ENCODE measurements around the gene RORC. TPM values are rescaled to one million over a fixed set of nuclear protein-coding genes. Genes with fewer than 3 reads are reported as not detected.
A peak's percentile ranks its signal among the peaks of the same experiment; 100 is the strongest.

RORC gene
- total RNA-seq, 2 donors from 2014 or later: 32.3 to 51.4 TPM

DNA sequence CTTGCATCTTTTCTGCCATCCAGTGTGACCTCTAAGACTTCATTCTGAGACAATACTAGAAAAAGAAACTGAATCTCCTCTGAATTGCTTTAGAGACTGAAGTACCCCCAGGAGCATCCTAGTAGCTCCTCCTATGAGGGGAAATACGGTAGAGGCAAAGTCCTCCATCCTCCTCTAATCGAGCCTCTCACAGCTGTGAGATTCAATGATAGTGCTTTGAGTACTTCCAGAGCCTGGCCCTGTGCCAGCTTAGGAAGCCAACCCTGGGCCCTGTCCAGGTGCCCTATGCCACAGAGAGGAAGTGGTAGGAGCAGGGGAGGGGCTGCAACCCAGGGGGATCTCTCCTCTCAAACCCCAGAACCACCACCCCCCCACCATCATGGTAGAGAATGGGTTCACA lies 10.7 kb downstream of the RORC start:
- peaks cover 42% of the 10 kb centered on the region for H3K4me1 ChIP-seq
- H3K4me3 ChIP-seq: no peak overlapping the region
- peak overlapping the region in 2 of 4 donors; percentile 40 to 42 for H3K27ac ChIP-seq
- TF ChIP-seq, protein P1, sequence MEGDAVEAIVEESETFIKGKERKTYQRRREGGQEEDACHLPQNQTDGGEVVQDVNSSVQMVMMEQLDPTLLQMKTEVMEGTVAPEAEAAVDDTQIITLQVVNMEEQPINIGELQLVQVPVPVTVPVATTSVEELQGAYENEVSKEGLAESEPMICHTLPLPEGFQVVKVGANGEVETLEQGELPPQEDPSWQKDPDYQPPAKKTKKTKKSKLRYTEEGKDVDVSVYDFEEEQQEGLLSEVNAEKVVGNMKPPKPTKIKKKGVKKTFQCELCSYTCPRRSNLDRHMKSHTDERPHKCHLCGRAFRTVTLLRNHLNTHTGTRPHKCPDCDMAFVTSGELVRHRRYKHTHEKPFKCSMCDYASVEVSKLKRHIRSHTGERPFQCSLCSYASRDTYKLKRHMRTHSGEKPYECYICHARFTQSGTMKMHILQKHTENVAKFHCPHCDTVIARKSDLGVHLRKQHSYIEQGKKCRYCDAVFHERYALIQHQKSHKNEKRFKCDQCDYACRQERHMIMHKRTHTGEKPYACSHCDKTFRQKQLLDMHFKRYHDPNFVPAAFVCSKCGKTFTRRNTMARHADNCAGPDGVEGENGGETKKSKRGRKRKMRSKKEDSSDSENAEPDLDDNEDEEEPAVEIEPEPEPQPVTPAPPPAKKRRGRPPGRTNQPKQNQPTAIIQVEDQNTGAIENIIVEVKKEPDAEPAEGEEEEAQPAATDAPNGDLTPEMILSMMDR (IDR thresholded peaks at IDR 0.05): no peak
- no peak for TF ChIP-seq POLR2A (IDR thresholded peaks at IDR 0.05)
- intact Hi-C loops (cut with DNase I): no loop called here
- H3K27me3 ChIP-seq: no peaks in the 10 kb centered on the region
- peak; percentile 65 for ATAC-seq
- H3K36me3 ChIP-seq (replicated peaks in 1 of 2; ENCODE audit: insufficient read depth in 1 of 2, low read depth in 2 of 2): peaks cover 0 to 7% of the 10 kb centered on the region in 2 donors
- no peaks in the 10 kb centered on the region for H3K9me3 ChIP-seq
- 0 to 7% methylated on average over 2 of the region's 2 CpGs for WGBS, 2 donors
- DNase-seq: peak; percentile 68 to 79 (median 73)

DNA sequence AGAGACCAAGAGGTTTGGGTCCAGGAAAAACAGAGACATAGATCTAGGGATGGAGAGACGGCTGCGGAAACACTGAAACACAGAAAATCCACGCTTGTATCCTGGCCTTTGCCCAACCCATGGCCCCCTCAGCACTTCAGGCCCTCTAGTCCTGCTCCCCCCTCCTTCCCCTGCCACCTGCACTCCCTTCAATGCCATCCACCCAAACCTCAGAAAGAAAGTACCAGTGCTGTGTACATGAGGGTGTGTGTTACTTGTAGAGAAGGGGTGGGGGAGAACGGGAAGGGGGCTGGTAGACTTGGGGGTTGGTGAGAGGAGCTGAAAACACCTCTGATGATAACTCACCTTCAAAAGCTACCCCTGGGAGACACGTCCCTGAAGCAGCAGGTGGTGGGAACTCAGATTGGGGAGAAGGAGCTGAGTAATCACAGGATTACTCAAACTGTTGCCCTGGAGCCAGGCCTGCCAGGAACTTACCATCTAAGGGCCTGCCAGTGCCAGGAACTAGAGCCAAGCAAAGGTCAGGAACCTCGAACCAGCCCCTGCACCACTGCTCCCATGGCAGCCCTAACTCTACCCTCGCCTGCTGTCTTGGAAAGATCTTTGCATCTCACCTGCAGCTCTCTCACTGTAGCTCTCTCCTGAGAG lies 11.5 kb downstream of the RORC start:
- Histone ChIP-seq H3K9me3 (no peaks in the 10 kb centered on the region), H3K4me3 (no peak overlapping the region), H3K36me3 (replicated peaks in 1 of 2; ENCODE audit: insufficient read depth in 1 of 2, low read depth in 2 of 2) (peaks cover 0 to 6% of the 10 kb centered on the region in 2 donors), H3K27me3 (no peaks in the 10 kb centered on the region), H3K27ac (peak overlapping the region in 2 of 4 donors; percentile 40 to 42), H3K4me1 (peaks cover 35% of the 10 kb centered on the region)
- peak; percentile 80 for ATAC-seq
- TF ChIP-seq POLR2A (IDR thresholded peaks at IDR 0.05): no peak
- TF ChIP-seq, protein P1 (IDR thresholded peaks at IDR 0.05): no peak
- WGBS, 2 donors: 54 to 63% methylated on average over 7 of the region's 7 CpGs
- intact Hi-C loops (cut with DNase I): no loop called here
- peak; percentile 64 to 75 (median 70) for DNase-seq

DNA sequence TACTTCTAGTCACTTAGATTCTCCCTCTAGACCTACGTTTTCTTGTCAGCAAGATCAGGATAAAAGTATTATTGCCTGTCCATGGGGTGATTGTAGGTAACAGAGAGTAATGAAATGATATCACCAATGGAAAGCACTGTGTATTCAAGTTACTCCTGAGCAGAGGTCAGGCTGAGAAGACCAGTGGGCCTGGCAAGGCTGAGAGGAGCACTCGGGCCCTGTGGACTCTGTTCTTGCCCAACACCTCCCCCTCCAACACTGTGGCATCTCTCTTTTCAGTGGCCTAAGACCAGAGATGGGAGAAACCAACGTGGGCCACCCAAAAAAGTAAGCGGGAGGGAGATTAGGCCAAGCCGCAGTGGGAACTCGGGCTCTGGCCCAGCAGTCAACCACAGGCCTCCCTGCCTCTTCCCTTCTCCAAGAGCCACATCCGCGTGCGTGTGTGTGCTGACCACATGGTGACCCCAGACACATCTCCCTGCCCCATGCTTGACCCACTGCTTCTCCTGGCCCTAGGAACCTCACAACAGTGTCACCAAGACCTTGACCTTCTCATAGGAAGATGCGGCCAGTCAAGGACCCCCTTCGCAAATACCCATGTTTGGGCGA lies 12.3 kb downstream of the RORC start:
- Histone ChIP-seq H3K9me3 (no peaks in the 10 kb centered on the region), H3K36me3 (replicated peaks in 1 of 2; ENCODE audit: insufficient read depth in 1 of 2, low read depth in 2 of 2) (peaks cover 0 to 9% of the 10 kb centered on the region in 2 donors), H3K4me3 (no peak overlapping the region), H3K4me1 (peaks cover 35% of the 10 kb centered on the region), H3K27me3 (no peaks in the 10 kb centered on the region), H3K27ac (no peak overlapping the region)
- intact Hi-C loops (cut with DNase I): no loop called here
- ATAC-seq (no peak), DNase-seq (no peak)
- TF ChIP-seq, protein P1 (IDR thresholded peaks at IDR 0.05): no peak
- TF ChIP-seq POLR2A (IDR thresholded peaks at IDR 0.05): no peak
- 82 to 86% methylated on average over 12 of the region's 12 CpGs for WGBS, 2 donors

DNA sequence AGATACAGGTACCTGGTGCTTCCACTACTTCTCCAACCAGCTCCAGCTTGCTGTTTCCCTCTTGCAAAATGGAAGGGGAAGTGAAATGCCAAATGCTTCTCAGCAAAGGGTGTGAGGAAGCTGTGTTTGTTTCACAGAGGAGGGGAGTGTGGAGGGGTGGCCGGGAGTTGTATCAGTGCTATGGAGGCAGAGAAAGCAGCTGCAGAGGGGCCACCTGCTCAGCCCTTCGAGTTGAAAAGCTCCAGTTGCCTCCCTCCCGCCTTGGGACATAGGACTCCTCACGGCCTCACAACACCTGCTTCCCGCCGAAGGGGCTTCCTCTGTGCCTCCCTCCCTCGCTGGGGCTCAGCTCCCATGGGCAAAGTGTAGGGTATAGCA lies 14.3 kb downstream of the RORC start:
- Histone ChIP-seq H3K36me3 (replicated peaks in 1 of 2; ENCODE audit: insufficient read depth in 1 of 2, low read depth in 2 of 2) (peaks cover 0 to 12% of the 10 kb centered on the region in 2 donors), H3K4me1 (peaks cover 24% of the 10 kb centered on the region), H3K9me3 (no peaks in the 10 kb centered on the region), H3K4me3 (no peak overlapping the region), H3K27ac (no peak overlapping the region), H3K27me3 (no peaks in the 10 kb centered on the region)
- no peak for TF ChIP-seq POLR2A (IDR thresholded peaks at IDR 0.05)
- TF ChIP-seq, protein P1 (IDR thresholded peaks at IDR 0.05): no peak
- ATAC-seq: no peak
- 63 to 78% methylated on average over 7 of the region's 7 CpGs for WGBS, 2 donors
- no peak for DNase-seq
- intact Hi-C loops (cut with DNase I): no loop called here
